Colonic mucosa (tissue), 4 donors: ENCODE data around the gene RBM39. TPM values are rescaled to one million over a fixed set of nuclear protein-coding genes. Genes with fewer than 3 reads are reported as not detected.
"Not testable (repeated sequence)": the region's sequence is repeated elsewhere in the genome, so short reads cannot be mapped to it uniquely, and the experiment has no call there.

ENCODE experiments used
- DNase-seq: peaks from one replicate; pipeline ENCODE4 v3.0.0-alpha.2; 2020
- H3K27ac ChIP-seq: fragments of 200-600 bp; one replicate; pipeline ENCODE4 v1.8.0; 2021
- H3K27me3 ChIP-seq: fragments of 200-600 bp; one replicate; pipeline ENCODE4 v1.8.0; 2021
- H3K36me3 ChIP-seq: fragments of 200-600 bp; one replicate; pipeline ENCODE4 v1.8.0; 2021
- H3K4me1 ChIP-seq: fragments of 200-600 bp; one replicate; pipeline ENCODE4 v1.8.0; 2021; ENCODE audit warnings: mild to moderate bottlenecking
- H3K4me3 ChIP-seq: fragments of 200-600 bp; one replicate; pipeline ENCODE4 v1.8.0; 2021
- H3K9ac ChIP-seq, 2 donors: one replicate each; pipeline ENCODE4 v1.7.0; 2013; ENCODE audit warnings: control low read depth in 2 of 2, low read depth in 2 of 2, low read length in 2 of 2
- H3K9me3 ChIP-seq: fragments of 200-600 bp; one replicate; pipeline ENCODE4 v1.8.0; 2021
- CTCF ChIP-seq: fragments of 200-600 bp; IDR thresholded peaks from one replicate; pipeline ENCODE4 v1.8.0; 2022; ENCODE audit warnings: antibody characterized with exemption, mild to moderate bottlenecking
- intact Hi-C: fragments of 100-400 bp; cut with DNase I; formaldehyde crosslinking; loops from one replicate; pipeline ENCODE4 v1.14.1; 2022
- total RNA-seq, 2 donors: library from RNA; stranded (reverse); fragmentation: NEBNext Ultra II Directional in 1 of 2; extraction: Animal tissue kit (Norgen Biotek cat#: 25700) in 1 of 2; gene quantifications; one replicate each; pipeline ENCODE4 v1.2.1, GENCODE V29; 2021
- donor health status: healthy.
- donor health status: DM: no; HTN: no; CAD: no.
- donor health status: DM: no; HTN: no; CAD: no.

The RBM39 gene
- total RNA-seq, 2 donors from 2014 or later: 228 to 248 TPM

DNA sequence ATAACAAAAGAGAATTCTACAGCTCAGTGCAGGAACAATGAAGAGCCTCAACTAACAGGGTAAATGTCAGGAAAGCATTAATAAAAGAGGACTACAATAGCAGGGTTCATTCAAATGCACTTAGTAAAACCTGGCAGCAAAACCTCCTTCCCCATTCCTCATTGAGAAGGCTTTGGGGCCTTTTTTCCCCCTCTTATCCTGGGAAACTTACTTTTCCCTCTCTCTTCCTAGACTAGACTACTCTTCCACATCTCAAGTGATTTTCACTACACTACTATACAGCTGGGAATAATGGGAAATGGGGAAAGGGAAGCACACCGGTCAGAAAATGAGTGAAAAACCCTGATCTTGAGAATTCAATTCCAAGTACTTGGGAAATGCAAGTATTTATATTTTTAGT, 32.8 kb downstream of the RBM39 start:
- no peaks in the 10 kb centered on the region for H3K4me1 ChIP-seq
- peaks cover 66% of the 10 kb centered on the region for H3K36me3 ChIP-seq
- no peak for DNase-seq
- no peak overlapping the region for H3K9ac ChIP-seq
- no peak overlapping the region for H3K4me3 ChIP-seq
- no peaks in the 10 kb centered on the region for H3K9me3 ChIP-seq
- no peak overlapping the region for H3K27ac ChIP-seq
- TF ChIP-seq CTCF: no peak
- intact Hi-C loops: loop anchor here (10.0 kb wide), 1 partner anchor 244 kb away; no protein-coding TSS in a partner anchor
- H3K27me3 ChIP-seq: no peaks in the 10 kb centered on the region

GRCh38 chr20:35708502-35708901, 33.6 kb downstream of the RBM39 start:
- TF ChIP-seq CTCF: no peak
- H3K4me3 ChIP-seq: no peak overlapping the region
- intact Hi-C loops: loop anchor here (10.0 kb wide), 1 partner anchor 244 kb away; no protein-coding TSS in a partner anchor
- peaks cover 70% of the 10 kb centered on the region for H3K36me3 ChIP-seq
- H3K4me1 ChIP-seq: no peaks in the 10 kb centered on the region
- H3K27me3 ChIP-seq: no peaks in the 10 kb centered on the region
- DNase-seq: no peak
- H3K9ac ChIP-seq: no peak overlapping the region
- H3K9me3 ChIP-seq: no peaks in the 10 kb centered on the region
- H3K27ac ChIP-seq: no peak overlapping the region

- intact Hi-C loops: loop anchor here (10.0 kb wide), 1 partner anchor 242 kb away; no protein-coding TSS in a partner anchor
- not testable (repeated sequence) for DNase-seq, H3K9me3 ChIP-seq, H3K27me3 ChIP-seq, H3K9ac ChIP-seq, H3K4me3 ChIP-seq, H3K4me1 ChIP-seq, H3K27ac ChIP-seq
- peaks cover 57% of the 10 kb centered on the region for H3K36me3 ChIP-seq
Observed at GRCh38 chr20:35706591-35707529, 35.2 kb downstream of the RBM39 start.

DNA sequence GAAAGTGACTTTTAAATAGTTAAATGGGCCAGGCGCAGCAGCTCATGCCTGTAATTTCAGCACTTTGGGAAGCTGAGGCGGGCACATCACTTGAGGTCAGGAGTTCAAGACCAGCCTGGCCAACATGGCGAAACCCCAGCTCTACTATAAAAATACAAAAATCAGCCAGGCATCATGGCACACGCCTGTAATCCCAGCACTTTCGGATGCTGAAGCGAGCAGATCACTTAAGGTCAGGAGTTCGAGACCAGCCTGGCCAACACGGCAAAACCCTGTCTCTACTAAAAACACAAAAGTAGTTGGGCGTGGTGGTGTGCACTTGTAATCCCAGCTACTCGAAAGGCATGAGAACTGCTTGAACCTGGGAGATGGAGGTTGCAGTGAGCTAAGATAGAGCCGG, 36.2 kb downstream of the RBM39 start:
- not testable (repeated sequence) for H3K4me1 ChIP-seq, H3K27me3 ChIP-seq, H3K4me3 ChIP-seq, DNase-seq, H3K9me3 ChIP-seq, H3K27ac ChIP-seq, H3K9ac ChIP-seq
- intact Hi-C loops: loop anchor here (10.0 kb wide), 1 partner anchor 241 kb away; no protein-coding TSS in a partner anchor
- H3K36me3 ChIP-seq: peaks cover 50% of the 10 kb centered on the region

GRCh38 chr20:35704514-35705261, 37.4 kb downstream of the RBM39 start:
- Histone ChIP-seq H3K4me3 (no peak overlapping the region), H3K36me3 (peaks cover 40% of the 10 kb centered on the region), H3K9me3 (no peaks in the 10 kb centered on the region), H3K4me1 (no peaks in the 10 kb centered on the region), H3K9ac (no peak overlapping the region), H3K27me3 (no peaks in the 10 kb centered on the region), H3K27ac (no peak overlapping the region)
- no peak for TF ChIP-seq CTCF
- intact Hi-C loops: loop anchor here (10.0 kb wide), 1 partner anchor 240 kb away; no protein-coding TSS in a partner anchor
- no peak for DNase-seq
